ENCODE data around the gene UNC13C. TPM values are rescaled to one million over a fixed set of nuclear protein-coding genes. Genes with fewer than 3 reads are reported as not detected.

UNC13C gene
- total RNA-seq, 6 experiments from 2014 or later, result not detected

GRCh38 chr15:54017959-54018358 lies 39.7 kb downstream of the UNC13C start:
- H3K27me3 Mint-ChIP-seq (ENCODE audit: insufficient read depth), result no peaks in the 10 kb centered on the region; the same call in 1 of the 2 replicates
- H3K36me3 Mint-ChIP-seq (ENCODE audit: low read depth), result no peaks in the 10 kb centered on the region
- DNase-seq, result no peak
- no peak overlapping the region for H3K27ac Mint-ChIP-seq
- no peaks in the 10 kb centered on the region for H3K4me1 Mint-ChIP-seq (ENCODE audit: low read depth)
- peaks cover 41% of the 10 kb centered on the region for H3K9me3 Mint-ChIP-seq
- no peak overlapping the region for H3K4me3 Mint-ChIP-seq
- TF ChIP-seq CTCF (IDR thresholded peaks at IDR 0.05), result no peak

GRCh38 chr15:54026258-54026657 lies 48.0 kb downstream of the UNC13C start:
- Mint-ChIP-seq H3K4me1 (ENCODE audit: low read depth) (no peaks in the 10 kb centered on the region), H3K4me3 (no peak overlapping the region), H3K9me3 (peaks cover 56% of the 10 kb centered on the region), H3K27ac (no peak overlapping the region), H3K27me3 (ENCODE audit: insufficient read depth) (no peaks in the 10 kb centered on the region; the same call in 1 of the 2 replicates), H3K36me3 (ENCODE audit: low read depth) (no peaks in the 10 kb centered on the region)
- TF ChIP-seq CTCF (IDR thresholded peaks at IDR 0.05), result no peak
- no peak for DNase-seq

GRCh38 chr15:54026891-54027290 lies 48.6 kb downstream of the UNC13C start:
- Mint-ChIP-seq H3K27me3 (ENCODE audit: insufficient read depth) (no peaks in the 10 kb centered on the region), H3K36me3 (ENCODE audit: low read depth) (no peaks in the 10 kb centered on the region), H3K27ac (no peak overlapping the region), H3K9me3 (peaks cover 55% of the 10 kb centered on the region), H3K4me1 (ENCODE audit: low read depth) (no peaks in the 10 kb centered on the region), H3K4me3 (no peak overlapping the region)
- TF ChIP-seq CTCF (IDR thresholded peaks at IDR 0.05), result no peak
- no peak for DNase-seq

GRCh38 chr15:54029081-54029480 lies 50.8 kb downstream of the UNC13C start:
- DNase-seq, result no peak
- Mint-ChIP-seq H3K4me1 (ENCODE audit: low read depth) (no peaks in the 10 kb centered on the region), H3K9me3 (peaks cover 52% of the 10 kb centered on the region), H3K27me3 (ENCODE audit: insufficient read depth) (no peaks in the 10 kb centered on the region), H3K36me3 (ENCODE audit: low read depth) (no peaks in the 10 kb centered on the region), H3K27ac (no peak overlapping the region), H3K4me3 (no peak overlapping the region)
- TF ChIP-seq CTCF (IDR thresholded peaks at IDR 0.05), result no peak

GRCh38 chr15:54032066-54032465 lies 53.8 kb downstream of the UNC13C start:
- no peak for TF ChIP-seq CTCF (IDR thresholded peaks at IDR 0.05)
- no peaks in the 10 kb centered on the region for H3K4me1 Mint-ChIP-seq (ENCODE audit: low read depth)
- peaks cover 43% of the 10 kb centered on the region for H3K9me3 Mint-ChIP-seq
- no peak for DNase-seq
- H3K27me3 Mint-ChIP-seq (ENCODE audit: insufficient read depth), result no peaks in the 10 kb centered on the region
- no peak overlapping the region for H3K27ac Mint-ChIP-seq
- no peak overlapping the region for H3K4me3 Mint-ChIP-seq
- no peaks in the 10 kb centered on the region for H3K36me3 Mint-ChIP-seq (ENCODE audit: low read depth)

GRCh38 chr15:54033356-54033860 lies 55.2 kb downstream of the UNC13C start:
- Mint-ChIP-seq H3K27me3 (ENCODE audit: insufficient read depth) (no peaks in the 10 kb centered on the region), H3K36me3 (ENCODE audit: low read depth) (no peaks in the 10 kb centered on the region), H3K27ac (no peak overlapping the region), H3K4me3 (no peak overlapping the region), H3K4me1 (ENCODE audit: low read depth) (no peaks in the 10 kb centered on the region), H3K9me3 (peaks cover 31% of the 10 kb centered on the region)
- no peak for TF ChIP-seq CTCF (IDR thresholded peaks at IDR 0.05)
- DNase-seq, result no peak
